ENCODE data around the gene CCDC201. TPM values are rescaled to one million over a fixed set of nuclear protein-coding genes. Genes with fewer than 3 reads are reported as not detected.
"Not testable (repeated sequence)": the region's sequence is repeated elsewhere in the genome, so short reads cannot be mapped to it uniquely, and the experiment has no call there.

The CCDC201 gene
- polyA plus RNA-seq, 4 donors, result not detected

- no peak for DNase-seq (ENCODE audit: low read depth in 4 of 4, low spot score in 3 of 4)
Measured at GRCh38 chr7:45878457-45879144, 5.7 kb upstream of the CCDC201 start.

- DNase-seq (ENCODE audit: low read depth in 4 of 4, low spot score in 3 of 4), result no peak
Measured at GRCh38 chr7:45876519-45876918, 3.6 kb upstream of the CCDC201 start.

GRCh38 chr7:45874408-45875131, 1.7 kb upstream of the CCDC201 start:
- DNase-seq (ENCODE audit: low read depth in 4 of 4, low spot score in 3 of 4), result no peak

GRCh38 chr7:45873355-45873754, 473 bp upstream of the CCDC201 start:
- DNase-seq (ENCODE audit: low read depth in 4 of 4, low spot score in 3 of 4), result no peak

GRCh38 chr7:45872116-45873034, 507 bp downstream of the CCDC201 start:
- no peak for DNase-seq (ENCODE audit: low read depth in 4 of 4, low spot score in 3 of 4)

GRCh38 chr7:45869426-45869825, 3.5 kb downstream of the CCDC201 start:
- no peak for DNase-seq (ENCODE audit: low read depth in 4 of 4, low spot score in 3 of 4)

GRCh38 chr7:45867471-45867870, 5.4 kb downstream of the CCDC201 start:
- DNase-seq (ENCODE audit: low read depth in 4 of 4, low spot score in 3 of 4), result no peak

GRCh38 chr7:45865594-45866410, 7.1 kb downstream of the CCDC201 start:
- DNase-seq (ENCODE audit: low read depth in 4 of 4, low spot score in 3 of 4), result no peak

GRCh38 chr7:45863715-45864114, 9.2 kb downstream of the CCDC201 start:
- DNase-seq (ENCODE audit: low read depth in 4 of 4, low spot score in 3 of 4), result no peak

GRCh38 chr7:45856888-45857287, 16.0 kb downstream of the CCDC201 start:
- DNase-seq (ENCODE audit: low read depth in 4 of 4, low spot score in 3 of 4), result not testable (repeated sequence)

- not testable (repeated sequence) for DNase-seq (ENCODE audit: low read depth in 4 of 4, low spot score in 3 of 4)
Measured at GRCh38 chr7:45855680-45856079, 17.2 kb downstream of the CCDC201 start.

- DNase-seq (ENCODE audit: low read depth in 4 of 4, low spot score in 3 of 4), result not testable (repeated sequence)
Measured at GRCh38 chr7:45853491-45853890, 19.4 kb downstream of the CCDC201 start.

- DNase-seq (ENCODE audit: low read depth in 4 of 4, low spot score in 3 of 4), result not testable (repeated sequence)
Measured at GRCh38 chr7:45852984-45853383, 19.9 kb downstream of the CCDC201 start.

- not testable (repeated sequence) for DNase-seq (ENCODE audit: low read depth in 4 of 4, low spot score in 3 of 4)
Measured at GRCh38 chr7:45848734-45849133, 24.1 kb downstream of the CCDC201 start.

- DNase-seq (ENCODE audit: low read depth in 4 of 4, low spot score in 3 of 4), result not testable (repeated sequence)
Measured at GRCh38 chr7:45846536-45846935, 26.3 kb downstream of the CCDC201 start.

- DNase-seq (ENCODE audit: low read depth in 4 of 4, low spot score in 3 of 4), result not testable (repeated sequence)
Measured at GRCh38 chr7:45841926-45842717, 30.8 kb downstream of the CCDC201 start.

GRCh38 chr7:45838852-45839251, 34.0 kb downstream of the CCDC201 start:
- not testable (repeated sequence) for DNase-seq (ENCODE audit: low read depth in 4 of 4, low spot score in 3 of 4)

GRCh38 chr7:45832433-45833177, 40.3 kb downstream of the CCDC201 start:
- DNase-seq (ENCODE audit: low read depth in 4 of 4, low spot score in 3 of 4), result not testable (repeated sequence)

GRCh38 chr7:45829846-45830245, 43.0 kb downstream of the CCDC201 start:
- not testable (repeated sequence) for DNase-seq (ENCODE audit: low read depth in 4 of 4, low spot score in 3 of 4)
